Right ventricle myocardium inferior (tissue), 1 donor: Measurements from ENCODE around the gene SDHB. TPM values are rescaled to one million over a fixed set of nuclear protein-coding genes. Genes with fewer than 3 reads are reported as not detected.
A peak's percentile ranks its signal among the peaks of the same experiment; 100 is the strongest.

Source experiments
- ATAC-seq: fragments of 200-7000 bp; cut with Tn5 transposase; one replicate; pipeline ENCODE4 v1.9.1; 2020; ENCODE audit warnings: mild to moderate bottlenecking, moderate library complexity
- DNase-seq: peaks from one replicate; pipeline ENCODE4 v3.0.0; 2021; ENCODE audit errors: missing footprints
- intact Hi-C: fragments of 100-400 bp; cut with DNase I; formaldehyde crosslinking; loops from one replicate; pipeline ENCODE4 v1.11.0; 2022
- total RNA-seq: library from RNA; stranded (reverse); fragmentation: NEBNext Ultra II Directional; extraction: Animal tissue kit (Norgen Biotek cat#: 25700); gene quantifications from one replicate; pipeline ENCODE4 v1.2.1, GENCODE V29; 2021
- donor health status: DM: no; HTN: yes; CAD: no; lungs with severe emphysema.

Gene SDHB
- total RNA-seq, 1 donor from 2014 or later = 433 TPM

GRCh38 chr1:16979475-16980327, 74.1 kb downstream of the SDHB start:
- no peak for ATAC-seq
- intact Hi-C loops = no loop called here

DNA sequence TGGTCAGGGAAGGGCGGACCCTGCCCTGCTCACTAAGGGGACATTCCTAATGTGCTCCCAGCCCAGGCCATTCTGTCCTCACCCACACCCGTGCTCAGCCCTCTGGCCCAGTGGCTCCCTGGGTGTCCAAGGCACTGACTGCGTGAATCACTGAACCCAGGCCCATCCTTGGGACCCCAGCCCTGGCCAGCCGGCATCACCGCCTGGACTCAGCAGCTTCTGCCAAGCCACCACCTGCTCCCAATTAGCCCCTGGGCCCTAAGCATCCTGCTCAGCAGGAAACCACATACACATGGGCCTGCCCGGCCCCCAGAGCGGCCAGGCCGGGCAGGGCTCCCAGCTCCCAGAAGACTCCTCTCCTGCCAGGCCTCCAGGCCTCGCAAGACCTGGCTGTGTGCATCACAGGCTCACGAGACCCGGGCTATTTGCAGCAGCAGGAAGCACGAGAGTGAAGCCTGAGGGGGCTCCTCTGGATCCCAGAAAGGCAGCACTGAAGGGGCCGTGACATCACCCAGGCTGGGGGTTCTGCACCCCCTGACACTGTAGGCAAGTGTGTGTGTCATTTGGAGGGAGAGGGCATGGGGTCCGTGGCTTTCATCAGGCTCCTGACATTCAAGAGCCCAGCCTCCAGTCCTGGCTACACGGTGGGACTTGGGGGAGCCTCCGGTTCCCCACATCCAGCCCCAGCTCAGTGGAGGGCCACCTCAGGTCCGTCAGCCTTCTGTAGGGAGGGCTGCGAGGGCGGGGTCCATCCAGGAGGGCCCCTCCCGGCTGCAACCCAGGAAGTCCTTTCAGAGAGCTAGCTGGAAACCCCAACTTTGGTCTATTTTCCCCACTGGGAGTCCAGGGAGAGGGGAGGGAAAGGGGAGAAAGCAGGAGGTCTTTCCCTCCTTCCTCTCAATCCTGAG, 75.0 kb downstream of the SDHB start:
- intact Hi-C loops = no loop called here
- ATAC-seq (peak; percentile 66), DNase-seq (no peak)

More at GRCh38 chr1:16979475-16980327, 74.1 kb downstream of the SDHB start:
- no peak for DNase-seq

DNA sequence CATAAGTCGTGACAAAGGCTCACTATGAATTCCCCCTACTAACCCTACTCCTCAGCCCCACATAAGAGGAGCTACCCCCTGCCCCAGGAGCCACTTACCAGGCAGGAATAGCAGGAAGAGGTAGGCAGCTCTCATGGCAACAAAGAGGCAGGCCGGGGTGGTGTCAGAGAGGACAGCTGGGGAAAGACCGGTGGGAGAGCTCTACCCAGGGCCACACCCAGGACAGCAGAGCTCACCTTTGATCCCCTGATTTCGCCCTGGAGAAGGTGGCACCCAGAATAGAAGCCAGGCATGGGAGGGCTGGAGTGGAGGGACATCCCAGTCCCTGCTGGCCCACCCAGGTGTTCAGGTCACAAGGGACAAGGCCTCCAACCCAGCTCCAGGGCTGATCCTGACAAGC, 75.7 kb downstream of the SDHB start:
- no peak for ATAC-seq
- DNase-seq = no peak
- intact Hi-C loops = no loop called here

GRCh38 chr1:16977377-16977776, 76.5 kb downstream of the SDHB start:
- no peak for DNase-seq
- intact Hi-C loops = no loop called here
- ATAC-seq = no peak

GRCh38 chr1:16976966-16977365, 76.9 kb downstream of the SDHB start:
- intact Hi-C loops = no loop called here
- ATAC-seq = no peak

DNA sequence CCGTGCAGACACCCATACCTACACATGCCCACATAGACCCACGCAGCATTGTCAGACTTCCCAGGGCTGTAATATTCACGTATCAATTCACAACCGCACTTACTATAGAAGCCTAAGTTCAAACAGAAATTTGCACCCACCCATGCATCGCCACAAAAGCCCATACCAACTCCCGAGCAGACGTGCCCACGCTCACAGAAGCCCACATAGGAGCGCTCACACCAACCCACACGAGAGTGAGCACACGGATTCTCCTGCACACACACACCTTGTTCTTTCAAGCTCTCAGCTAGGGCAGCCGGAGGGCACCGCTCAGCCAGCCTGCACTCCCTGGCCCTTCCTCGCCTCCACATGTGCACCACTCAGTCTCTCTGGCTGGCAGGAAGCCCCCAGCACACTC, 78.0 kb downstream of the SDHB start:
- ATAC-seq (no peak), DNase-seq (no peak)
- intact Hi-C loops = no loop called here

More at GRCh38 chr1:16976966-16977365, 76.9 kb downstream of the SDHB start:
- DNase-seq = no peak

GRCh38 chr1:16975211-16975610, 78.6 kb downstream of the SDHB start:
- ATAC-seq (no peak), DNase-seq (no peak)
- intact Hi-C loops = no loop called here

GRCh38 chr1:16973215-16973614, 80.6 kb downstream of the SDHB start:
- no peak for ATAC-seq

GRCh38 chr1:16972189-16972895, 81.5 kb downstream of the SDHB start:
- ATAC-seq (no peak), DNase-seq (no peak)
- intact Hi-C loops = no loop called here

More at GRCh38 chr1:16973215-16973614, 80.6 kb downstream of the SDHB start:
- intact Hi-C loops = no loop called here
- no peak for DNase-seq

GRCh38 chr1:16971341-16972188, 82.3 kb downstream of the SDHB start:
- intact Hi-C loops = no loop called here
- ATAC-seq (no peak), DNase-seq (no peak)

- ATAC-seq (no peak), DNase-seq (no peak)
- intact Hi-C loops = no loop called here
Measured at GRCh38 chr1:16970132-16970910, 83.5 kb downstream of the SDHB start.

DNA sequence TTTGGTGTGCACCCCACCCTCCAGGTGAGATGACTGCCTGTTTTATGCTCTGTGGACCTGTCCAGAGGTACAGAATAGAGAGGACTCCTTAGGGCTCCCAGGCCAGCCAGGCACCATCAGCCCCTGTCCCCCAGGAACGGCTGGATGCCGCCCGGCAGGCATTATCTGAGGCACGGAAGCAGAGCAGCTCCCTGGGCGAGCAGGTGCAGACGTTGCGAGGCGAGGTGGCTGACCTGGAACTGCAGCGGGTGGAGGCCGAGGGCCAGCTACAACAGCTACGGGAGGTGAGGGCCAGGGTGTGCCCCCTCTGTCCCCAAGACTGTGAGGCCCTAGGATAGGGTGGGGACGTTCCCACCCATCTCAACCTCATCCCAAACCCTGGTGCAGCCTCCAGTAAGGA, 84.2 kb downstream of the SDHB start:
- DNase-seq (no peak), ATAC-seq (no peak)
- intact Hi-C loops = no loop called here

DNA sequence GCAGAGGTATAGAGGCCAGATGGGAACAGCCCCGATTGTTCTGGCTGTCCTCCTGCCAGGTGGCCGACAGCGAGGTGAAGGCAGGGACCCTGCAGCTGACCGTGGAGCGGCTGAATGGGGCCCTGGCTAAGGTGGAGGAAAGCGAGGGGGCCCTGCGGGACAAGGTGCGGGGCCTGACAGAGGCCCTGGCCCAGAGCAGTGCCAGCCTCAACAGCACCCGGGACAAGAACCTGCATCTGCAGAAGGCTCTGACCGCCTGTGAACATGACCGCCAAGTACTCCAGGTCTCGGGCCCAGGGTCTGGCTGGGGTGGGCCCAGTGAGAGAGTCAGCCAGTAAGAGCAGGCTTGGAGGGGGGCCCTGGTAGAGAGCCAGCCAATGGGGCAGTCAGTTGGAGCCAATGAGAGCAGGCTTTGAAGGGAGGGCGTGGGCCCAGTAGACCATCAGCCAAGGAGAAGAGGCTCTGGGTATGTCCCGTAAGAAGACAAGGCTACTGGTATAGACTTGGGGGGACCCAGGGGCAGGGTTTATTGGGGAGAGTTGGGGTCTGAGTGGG, 84.7 kb downstream of the SDHB start:
- no peak for DNase-seq
- no peak for ATAC-seq
- intact Hi-C loops = no loop called here
